Large intestine (tissue), 3 donors: ENCODE data around the gene GNAZ. TPM values are rescaled to one million over a fixed set of nuclear protein-coding genes. Genes with fewer than 3 reads are reported as not detected.

Experiments used
- DNase-seq, 2 donors: peaks; one replicate each; pipeline versions ENCODE4 v3.0.0 to v3.0.0-alpha.2; 2013
- H3K27ac ChIP-seq: one replicate; pipeline ENCODE4 v1.5.1; 2013; ENCODE audit warnings: low read length
- H3K27me3 ChIP-seq: 2 replicates; pipeline ENCODE4 v1.6.1; 2013; ENCODE audit warnings: low read length; ENCODE audit not compliant: control insufficient read depth, insufficient read depth
- H3K36me3 ChIP-seq: 2 replicates; pipeline ENCODE4 v1.6.1; 2013; ENCODE audit warnings: low read length; ENCODE audit not compliant: control insufficient read depth, insufficient read depth
- H3K4me1 ChIP-seq: one replicate; pipeline ENCODE4 v1.6.1; 2013; ENCODE audit warnings: low read length; ENCODE audit not compliant: control insufficient read depth, insufficient read depth
- H3K4me3 ChIP-seq: one replicate; pipeline ENCODE4 v1.5.1; 2013; ENCODE audit warnings: low read length
- H3K9me3 ChIP-seq: one replicate; pipeline ENCODE4 v1.6.1; 2013; ENCODE audit warnings: mild to moderate bottlenecking, low read depth, low read length, moderate library complexity; ENCODE audit not compliant: control insufficient read depth
- WGBS: methylation state at CpG from one replicate; pipeline ENCODE4 v1.1.5; 2013; ENCODE audit warnings: low lambda C conversion rate; ENCODE audit not compliant: insufficient coverage; 5-methylcytosine and 5-hydroxymethylcytosine counted together
- polyA plus RNA-seq: library from polyadenylated mRNA; unstranded; fragments of 120-200 nt; gene quantifications from one replicate; pipeline ENCODE4 v1.2.1, GENCODE V29; 2013

The GNAZ gene
- polyA plus RNA-seq, 1 donor, result 4.6 TPM

DNA sequence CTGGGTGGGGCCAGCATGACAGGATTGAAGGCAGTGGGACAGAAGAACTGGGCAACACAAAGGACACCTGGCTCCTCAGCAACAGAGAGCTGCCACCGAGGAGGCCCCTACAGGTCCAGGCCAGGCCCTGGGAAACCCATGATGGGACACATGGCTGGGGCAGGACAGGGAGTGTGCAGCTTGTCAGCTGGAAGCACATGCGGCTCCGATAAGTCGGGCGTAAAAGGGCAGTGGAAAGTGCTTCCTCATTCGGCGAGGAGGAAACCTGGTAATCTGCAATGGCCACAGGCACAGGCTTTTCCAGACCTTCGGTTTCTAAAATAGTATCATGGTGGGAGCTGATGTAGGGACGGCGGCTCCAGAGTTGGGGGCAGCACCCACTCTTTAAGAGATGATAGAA, 16.5 kb downstream of the GNAZ start:
- Histone ChIP-seq H3K4me3 (no peak overlapping the region), H3K27me3 (no peaks in the 10 kb centered on the region), H3K9me3 (no peaks in the 10 kb centered on the region), H3K27ac (no peak overlapping the region), H3K4me1 (no peaks in the 10 kb centered on the region), H3K36me3 (no peaks in the 10 kb centered on the region)
- DNase-seq, result no peak
- WGBS, result no CpG with 5 or more reads among the region's 10 CpGs

DNA sequence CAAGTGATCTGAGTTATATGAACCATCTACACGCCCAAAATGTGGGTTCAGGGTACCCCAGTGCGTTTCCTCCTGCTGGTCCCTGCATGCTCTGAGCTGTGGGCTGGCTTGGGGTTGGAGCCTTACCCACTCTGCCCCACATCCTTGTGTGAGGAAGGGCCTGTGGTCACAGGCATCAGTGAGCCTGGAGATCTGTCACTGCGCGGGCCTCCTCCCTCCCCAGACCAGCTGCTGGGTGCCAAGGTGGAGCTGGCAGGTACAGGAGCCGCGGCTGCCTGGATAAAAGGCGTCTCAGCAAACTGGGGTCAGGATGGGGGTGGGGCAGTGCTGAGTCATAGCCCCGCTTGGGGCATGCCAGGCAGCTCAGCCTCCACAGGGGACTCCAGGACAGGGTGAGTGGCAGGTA, 17.9 kb downstream of the GNAZ start:
- no peaks in the 10 kb centered on the region for H3K9me3 ChIP-seq
- WGBS, result no CpG with 5 or more reads among the region's 8 CpGs
- H3K27ac ChIP-seq, result no peak overlapping the region
- no peaks in the 10 kb centered on the region for H3K4me1 ChIP-seq
- no peaks in the 10 kb centered on the region for H3K27me3 ChIP-seq
- H3K36me3 ChIP-seq, result no peaks in the 10 kb centered on the region
- H3K4me3 ChIP-seq, result no peak overlapping the region
- DNase-seq, result no peak

DNA sequence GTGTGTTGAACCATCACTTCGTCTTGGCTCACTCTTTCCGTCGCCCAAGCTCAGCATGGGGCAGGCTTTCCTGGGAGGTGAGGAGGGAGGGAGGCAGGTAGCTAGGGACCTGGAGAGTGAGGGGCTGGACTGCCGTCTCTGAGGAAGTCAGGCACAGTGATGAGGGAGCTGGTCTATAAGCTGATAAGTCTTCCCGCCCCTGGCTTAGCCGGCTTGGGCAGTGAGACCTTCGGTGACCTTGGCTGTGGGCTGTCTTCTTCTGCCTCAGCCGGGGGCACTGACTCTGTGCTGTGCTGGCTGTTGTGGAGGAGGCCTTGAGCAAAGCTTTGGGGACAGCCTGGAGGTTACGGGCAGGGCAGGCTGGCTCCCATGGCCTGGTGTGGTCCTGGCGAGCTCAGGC, 18.7 kb downstream of the GNAZ start:
- Histone ChIP-seq H3K4me1 (no peaks in the 10 kb centered on the region), H3K4me3 (no peak overlapping the region), H3K27me3 (no peaks in the 10 kb centered on the region), H3K9me3 (no peaks in the 10 kb centered on the region), H3K36me3 (no peaks in the 10 kb centered on the region), H3K27ac (no peak overlapping the region)
- WGBS, result no CpG with 5 or more reads among the region's 10 CpGs
- no peak for DNase-seq

DNA sequence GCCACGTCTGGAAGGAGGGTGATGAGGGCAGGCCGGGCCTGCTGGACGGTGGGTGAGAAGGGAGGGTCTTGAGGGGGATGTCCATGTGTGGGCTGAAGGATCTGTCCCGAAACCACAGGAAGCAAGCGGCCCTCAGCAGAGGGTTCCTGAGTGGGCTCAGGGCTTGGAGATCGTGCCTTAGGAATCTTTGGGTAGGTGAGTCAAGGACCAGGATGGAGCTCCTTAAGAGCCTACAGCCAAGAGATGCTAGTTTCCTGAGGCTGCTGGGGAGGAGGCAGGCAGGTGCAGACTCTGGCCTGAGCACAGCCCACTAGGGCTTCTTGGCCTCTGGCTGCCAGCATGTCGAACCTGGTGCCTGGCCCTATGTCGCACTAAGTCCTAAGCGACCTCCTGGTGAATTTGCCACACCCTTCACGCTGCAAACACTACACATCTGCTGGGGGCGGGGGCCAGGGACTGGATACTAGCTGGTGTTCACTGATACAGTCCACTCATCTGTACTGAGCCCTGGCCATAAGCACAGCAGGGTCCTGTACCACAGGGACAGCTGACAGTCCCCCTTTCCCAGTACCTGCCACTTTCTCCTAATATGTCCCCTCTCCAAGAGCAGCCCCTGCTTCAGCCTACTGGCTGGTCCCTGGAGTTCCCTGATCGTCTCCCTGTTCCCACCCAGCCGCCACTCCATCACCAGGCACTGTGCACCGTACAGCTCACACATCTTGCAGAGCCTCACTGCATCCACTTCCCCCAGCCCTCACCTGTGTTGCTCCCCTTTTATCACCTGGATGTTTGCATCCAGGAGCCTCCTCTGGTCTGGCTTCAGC, 19.5 kb downstream of the GNAZ start:
- DNase-seq, result no peak
- no peaks in the 10 kb centered on the region for H3K36me3 ChIP-seq
- no CpG with 5 or more reads among the region's 14 CpGs for WGBS
- no peaks in the 10 kb centered on the region for H3K4me1 ChIP-seq
- H3K27me3 ChIP-seq, result no peaks in the 10 kb centered on the region
- H3K27ac ChIP-seq, result no peak overlapping the region
- no peak overlapping the region for H3K4me3 ChIP-seq
- no peaks in the 10 kb centered on the region for H3K9me3 ChIP-seq

DNA sequence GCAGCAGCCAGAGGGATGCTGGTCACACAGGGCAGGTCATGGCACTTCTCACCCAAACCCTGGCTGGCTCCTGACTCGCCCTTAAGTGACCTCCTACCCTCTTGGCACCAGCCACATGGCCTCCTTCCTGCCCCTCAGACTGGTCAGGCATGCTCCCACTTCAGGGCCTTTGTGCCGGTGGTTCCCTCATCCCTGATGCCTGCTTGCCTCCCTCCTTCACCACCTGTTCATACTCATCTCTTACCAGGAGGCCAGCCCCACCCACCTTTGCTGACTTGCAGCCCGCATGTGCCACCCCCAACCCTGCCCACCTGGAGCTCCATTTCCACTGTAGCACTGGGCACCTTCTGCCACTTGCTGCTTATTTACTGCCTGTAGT, 20.1 kb downstream of the GNAZ start:
- no peaks in the 10 kb centered on the region for H3K4me1 ChIP-seq
- no peaks in the 10 kb centered on the region for H3K36me3 ChIP-seq
- H3K9me3 ChIP-seq, result no peaks in the 10 kb centered on the region
- no CpG with 5 or more reads among the region's 3 CpGs for WGBS
- no peak overlapping the region for H3K27ac ChIP-seq
- no peaks in the 10 kb centered on the region for H3K27me3 ChIP-seq
- H3K4me3 ChIP-seq, result no peak overlapping the region
- no peak for DNase-seq

DNA sequence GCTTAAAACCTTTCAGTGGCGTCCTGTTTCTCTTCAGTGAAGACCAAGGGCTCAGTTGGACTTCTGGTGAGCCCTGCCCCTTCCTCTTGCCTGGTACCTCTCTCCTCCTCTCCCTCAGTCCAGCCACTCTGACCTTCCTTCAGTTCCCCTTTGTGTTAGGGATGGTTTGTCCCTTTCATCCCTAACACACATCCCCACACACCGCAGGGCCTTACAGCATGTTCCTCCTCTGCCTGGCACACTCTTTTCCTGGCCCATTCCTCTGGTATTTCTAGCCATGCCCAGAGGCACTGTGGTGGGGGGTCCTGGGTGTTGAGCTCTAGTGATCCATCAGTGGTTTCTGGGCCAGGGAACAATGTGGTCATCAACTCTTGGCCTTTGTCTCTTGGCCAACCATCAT, 21.4 kb downstream of the GNAZ start:
- no peak for DNase-seq
- Histone ChIP-seq H3K4me1 (no peaks in the 10 kb centered on the region), H3K27me3 (no peaks in the 10 kb centered on the region), H3K27ac (no peak overlapping the region), H3K36me3 (no peaks in the 10 kb centered on the region), H3K9me3 (no peaks in the 10 kb centered on the region), H3K4me3 (no peak overlapping the region)
- no CpG with 5 or more reads among the region's 2 CpGs for WGBS

DNA sequence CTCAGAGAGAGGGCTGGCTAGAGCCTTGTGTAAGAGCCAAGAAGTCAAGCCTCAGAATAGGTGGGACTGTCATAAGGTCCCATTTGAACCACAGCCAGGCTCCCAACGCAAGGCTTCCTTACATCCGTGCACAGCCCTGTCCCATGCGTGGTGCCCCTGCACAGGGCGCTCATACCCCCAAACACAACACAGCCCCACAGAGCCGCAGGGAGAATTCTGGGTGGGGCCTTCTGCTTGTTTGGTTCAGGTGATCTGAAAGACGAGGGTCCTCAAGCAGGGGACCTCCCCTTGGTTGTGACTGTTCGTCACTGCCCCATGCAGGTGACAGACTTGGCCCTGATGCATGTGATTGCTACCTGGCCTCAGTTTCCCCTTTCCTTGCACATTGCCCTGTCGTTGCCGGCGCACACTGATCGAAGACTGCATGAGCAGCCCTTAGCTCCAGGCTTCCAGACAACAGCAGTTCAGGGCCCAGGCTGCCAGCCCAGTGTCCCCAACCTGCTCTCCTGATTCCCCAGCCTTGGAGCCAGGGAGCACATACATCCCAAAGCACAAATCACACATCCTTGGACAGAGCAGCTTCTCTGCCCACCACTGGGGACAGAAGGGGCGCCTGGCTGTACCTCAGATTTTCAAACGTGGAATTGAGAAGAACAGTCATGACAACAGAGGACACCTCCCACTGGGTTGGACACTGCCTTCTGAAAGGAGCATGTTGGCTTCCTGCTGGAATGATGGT, 22.1 kb downstream of the GNAZ start:
- Histone ChIP-seq H3K4me3 (no peak overlapping the region), H3K9me3 (no peaks in the 10 kb centered on the region), H3K27ac (no peak overlapping the region), H3K36me3 (no peaks in the 10 kb centered on the region), H3K27me3 (no peaks in the 10 kb centered on the region), H3K4me1 (no peaks in the 10 kb centered on the region)
- no CpG with 5 or more reads among the region's 13 CpGs for WGBS
- no peak for DNase-seq

DNA sequence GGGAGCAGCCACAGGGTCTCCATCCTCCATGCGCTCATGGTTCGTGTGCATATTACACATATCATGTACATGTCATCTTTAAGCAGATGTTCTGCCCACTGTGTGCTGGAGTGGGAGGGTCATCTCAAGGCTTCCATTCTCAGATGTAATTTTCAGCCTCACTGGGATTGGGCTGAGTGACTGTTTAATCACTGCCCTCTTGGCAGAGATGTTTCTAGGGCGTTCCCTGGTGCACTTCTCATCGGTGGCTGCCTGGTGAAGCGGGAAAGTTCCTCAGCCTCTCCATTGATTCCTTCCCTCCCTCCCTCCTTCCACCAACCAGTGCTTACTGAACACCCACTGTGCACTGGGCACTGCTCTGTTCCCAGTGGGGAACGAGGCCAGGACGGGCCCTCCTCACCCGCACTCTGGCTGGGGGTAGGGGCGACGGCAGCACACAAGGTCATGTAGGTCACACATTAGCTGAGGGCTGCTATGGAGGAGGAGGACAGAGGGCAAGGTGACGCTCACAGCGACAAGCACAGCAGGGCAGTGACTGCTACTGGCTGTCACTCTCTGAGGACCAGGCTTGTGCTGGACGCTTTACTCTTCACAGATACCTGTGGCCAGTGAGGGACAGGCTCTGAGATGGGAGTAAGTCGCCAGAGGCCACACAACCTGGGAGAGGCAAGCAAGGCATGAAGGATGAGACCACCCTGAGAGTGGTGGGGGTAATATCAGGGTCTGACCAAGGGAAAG, 22.9 kb downstream of the GNAZ start:
- no peak for DNase-seq
- Histone ChIP-seq H3K4me1 (no peaks in the 10 kb centered on the region), H3K36me3 (no peaks in the 10 kb centered on the region), H3K27ac (no peak overlapping the region), H3K4me3 (no peak overlapping the region), H3K9me3 (no peaks in the 10 kb centered on the region), H3K27me3 (no peaks in the 10 kb centered on the region)
- 100% methylated on average over 1 of the region's 14 CpGs for WGBS

DNA sequence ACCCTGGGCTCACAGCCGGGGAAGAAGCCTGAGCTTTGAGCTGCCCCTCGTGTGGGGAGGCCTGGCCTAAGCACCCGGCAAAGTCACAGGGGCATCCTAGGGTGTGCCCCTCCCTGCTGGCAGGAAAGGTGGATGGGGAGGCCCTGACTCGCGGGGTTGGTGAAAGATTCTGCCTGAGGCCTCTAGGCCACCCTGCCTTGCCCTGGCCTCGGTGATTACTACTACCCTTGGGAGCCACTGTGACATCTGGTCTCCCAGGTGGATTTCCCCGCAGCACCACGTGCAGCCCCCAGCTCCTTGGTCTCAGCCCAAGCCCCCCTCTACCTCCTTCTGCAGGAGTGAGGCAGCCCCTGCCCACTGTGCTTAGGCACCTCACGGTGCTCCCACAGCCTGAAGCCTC, 23.9 kb downstream of the GNAZ start:
- no peak for DNase-seq
- Histone ChIP-seq H3K27ac (no peak overlapping the region), H3K9me3 (no peaks in the 10 kb centered on the region), H3K4me3 (no peak overlapping the region), H3K27me3 (no peaks in the 10 kb centered on the region), H3K36me3 (no peaks in the 10 kb centered on the region), H3K4me1 (no peaks in the 10 kb centered on the region)
- no CpG with 5 or more reads among the region's 9 CpGs for WGBS
